IPS-18c (cell line): Measurements from ENCODE around the gene IGF1R.
"Not testable (repeated sequence)": the region's sequence is repeated elsewhere in the genome, so short reads cannot be mapped to it uniquely, and the experiment has no call there.

ENCODE experiments used
- H3K4me3 ChIP-seq: 2 replicates; pipeline ENCODE4 v1.7.0; 2013; ENCODE audit warnings: low read depth, mild to moderate bottlenecking, low read length, moderate library complexity; ENCODE audit not compliant: insufficient read depth
- H3K9me3 ChIP-seq: one replicate; pipeline ENCODE4 v1.6.1; 2013; ENCODE audit warnings: mild to moderate bottlenecking, low read length, moderate library complexity; ENCODE audit not compliant: control insufficient read depth, insufficient read depth

Gene IGF1R

DNA sequence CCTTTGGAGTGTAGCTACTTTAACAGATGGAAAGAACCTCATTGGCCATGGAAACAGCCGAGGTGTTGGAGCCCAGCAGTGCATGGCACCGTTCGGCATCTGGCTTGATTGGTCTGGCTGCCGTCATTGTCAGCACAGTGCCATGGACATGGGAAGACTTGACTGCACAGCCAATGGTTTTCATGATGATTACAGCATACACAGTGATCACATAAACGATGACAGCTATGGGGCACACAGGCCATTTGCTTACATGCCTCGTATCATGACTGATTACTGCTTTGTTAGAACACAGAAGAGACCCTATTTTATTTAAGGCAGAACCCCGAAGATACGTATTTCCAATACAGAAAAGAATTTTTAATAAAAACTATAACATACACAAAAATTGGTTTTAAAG lies 315.1 kb downstream of the IGF1R start:
- Histone ChIP-seq H3K9me3 (peaks cover 6% of the 10 kb centered on the region), H3K4me3 (no peak overlapping the region)

DNA sequence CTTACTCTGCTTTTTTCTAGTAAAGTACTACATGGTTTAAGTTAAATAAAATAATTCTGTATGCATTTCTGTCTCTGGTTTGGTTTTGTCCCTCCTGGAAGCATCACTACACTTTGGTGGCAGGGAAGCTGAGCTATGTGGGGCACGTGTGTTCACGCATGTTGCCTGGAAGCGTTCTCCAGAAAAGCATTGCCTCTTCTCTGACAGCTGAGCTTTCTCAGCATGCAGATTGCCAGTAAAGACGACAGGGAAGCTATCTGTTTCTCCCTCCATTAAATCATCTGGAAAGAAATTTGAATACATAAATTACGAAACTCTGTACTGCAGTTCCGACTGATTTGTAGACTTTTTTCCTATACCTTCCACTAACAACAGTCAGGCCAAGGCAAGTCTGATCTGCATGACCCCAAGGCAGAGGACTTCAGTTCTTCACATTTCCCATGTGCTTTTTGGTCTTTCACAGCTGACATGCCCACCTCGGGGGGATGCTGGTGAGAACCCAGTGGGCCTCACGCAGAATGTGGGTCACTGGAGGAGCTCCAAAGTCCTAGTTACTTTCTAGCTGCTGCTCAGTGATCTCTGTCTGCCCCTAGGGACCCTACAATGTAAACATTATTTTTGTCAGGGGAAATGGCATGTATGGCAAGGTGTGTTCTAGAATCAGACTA lies 316.3 kb downstream of the IGF1R start:
- no peak overlapping the region for H3K4me3 ChIP-seq
- peaks cover 5% of the 10 kb centered on the region for H3K9me3 ChIP-seq

DNA sequence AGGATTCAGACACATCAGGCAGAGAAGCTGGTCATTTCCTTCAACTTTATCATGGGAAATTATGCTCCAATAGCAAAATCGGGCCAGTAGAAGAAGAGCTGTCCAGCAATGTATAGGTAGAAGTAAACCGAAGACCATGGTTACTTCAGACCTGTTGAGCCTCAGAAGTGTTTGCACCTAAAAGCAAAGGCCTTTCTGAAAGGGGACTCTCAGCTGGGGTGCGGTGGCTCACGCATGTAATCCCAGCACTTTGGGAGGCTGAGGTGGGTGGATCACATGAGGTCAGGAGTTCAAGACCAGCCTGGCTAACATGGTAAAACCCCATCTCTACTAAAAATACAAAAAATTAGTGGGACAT lies 316.8 kb downstream of the IGF1R start:
- H3K4me3 ChIP-seq, H3K9me3 ChIP-seq: not testable (repeated sequence)

DNA sequence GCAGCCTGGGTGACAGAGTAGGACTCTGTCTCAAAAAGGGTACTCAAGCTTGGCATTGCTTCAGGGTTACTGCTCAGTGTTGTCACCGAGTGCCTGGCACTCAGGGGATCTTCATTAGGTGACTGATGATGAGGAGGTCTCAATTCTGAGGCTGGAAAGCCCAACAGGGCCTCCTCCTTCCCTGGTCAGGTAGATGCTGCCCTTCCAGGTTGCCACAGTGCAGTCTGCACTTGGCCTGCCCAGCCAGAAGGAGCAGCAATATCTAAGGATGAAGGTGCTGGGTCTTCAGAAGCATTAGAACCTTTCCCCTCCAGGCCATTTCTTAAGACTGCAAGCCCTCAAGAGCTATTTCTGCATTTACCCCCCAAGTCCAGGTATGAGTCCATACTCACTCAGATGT lies 317.3 kb downstream of the IGF1R start:
- Histone ChIP-seq H3K4me3 (no peak overlapping the region), H3K9me3 (peaks cover 4% of the 10 kb centered on the region)

DNA sequence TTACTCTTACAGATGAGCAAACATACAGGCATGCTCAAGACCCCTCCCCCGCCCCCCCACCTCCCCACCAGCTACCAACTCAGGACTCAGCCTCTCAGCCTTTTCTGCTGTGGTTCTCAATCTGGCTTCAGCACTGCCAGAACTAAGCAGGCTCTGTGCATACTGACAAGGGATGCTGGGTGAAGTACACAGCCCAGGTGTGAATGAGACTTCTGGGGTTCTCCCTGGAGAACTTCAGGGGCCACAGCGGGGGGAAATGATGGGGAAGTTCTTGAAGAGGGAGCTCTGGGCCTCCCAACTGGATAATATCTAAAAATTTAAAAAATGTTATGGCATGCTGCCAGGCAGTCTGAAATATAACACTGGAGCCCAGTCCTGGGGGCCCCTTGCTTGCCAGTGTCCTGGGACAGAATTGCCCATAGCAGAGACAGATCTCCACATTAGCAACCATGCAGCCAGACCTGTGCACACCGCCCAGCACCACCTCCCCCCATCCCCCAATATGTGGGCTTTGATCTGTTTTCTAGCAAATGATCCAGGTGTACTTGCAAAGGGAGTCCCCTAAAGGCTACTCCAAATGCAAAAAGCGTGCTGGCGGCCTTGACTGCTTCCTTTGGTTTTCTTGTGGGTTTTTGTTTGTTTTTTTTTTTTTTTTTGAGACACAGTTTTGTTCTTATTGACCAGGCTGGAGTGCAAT lies 317.9 kb downstream of the IGF1R start:
- Histone ChIP-seq H3K4me3 (no peak overlapping the region), H3K9me3 (peaks cover 4% of the 10 kb centered on the region)

DNA sequence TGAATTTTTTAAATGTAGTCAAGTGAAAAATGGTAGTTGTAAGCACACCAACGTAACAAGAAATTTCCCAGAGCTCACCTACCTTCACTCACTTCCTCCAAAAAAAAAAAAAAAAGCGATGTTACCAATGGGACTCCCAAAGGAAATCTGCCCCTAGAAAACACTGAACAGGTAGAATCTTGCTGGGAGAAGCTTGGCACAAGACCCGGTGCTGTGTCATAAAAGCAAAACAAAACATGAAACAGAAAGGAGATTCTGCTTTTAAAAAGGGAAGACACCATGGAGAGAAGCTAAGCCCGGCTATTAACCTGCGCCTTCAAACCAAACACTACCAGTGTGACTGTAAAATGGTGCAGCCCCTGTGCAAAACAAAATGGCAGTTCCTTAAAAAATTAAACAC lies 318.8 kb downstream of the IGF1R start:
- H3K9me3 ChIP-seq, result no peaks in the 10 kb centered on the region
- no peak overlapping the region for H3K4me3 ChIP-seq

DNA sequence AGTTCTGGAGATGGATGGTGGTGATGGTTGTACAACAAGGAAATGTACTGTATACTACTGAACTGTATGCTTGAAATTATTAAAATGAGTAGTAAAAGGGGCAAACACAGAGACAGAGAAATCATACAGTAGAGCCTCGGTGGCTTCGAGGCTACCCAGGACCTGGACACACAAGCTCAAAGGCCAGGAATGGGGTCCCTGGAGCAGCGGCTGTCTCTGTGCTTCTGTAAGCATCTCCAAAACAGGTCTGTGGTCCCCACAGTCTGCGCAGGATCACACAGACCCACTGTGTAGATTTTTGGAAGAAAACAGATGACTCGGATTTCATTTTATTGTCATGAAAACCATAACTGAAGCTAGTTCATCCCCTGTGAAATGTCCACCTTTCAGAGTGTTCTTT lies 319.6 kb downstream of the IGF1R start:
- H3K4me3 ChIP-seq, result no peak overlapping the region
- no peaks in the 10 kb centered on the region for H3K9me3 ChIP-seq

DNA sequence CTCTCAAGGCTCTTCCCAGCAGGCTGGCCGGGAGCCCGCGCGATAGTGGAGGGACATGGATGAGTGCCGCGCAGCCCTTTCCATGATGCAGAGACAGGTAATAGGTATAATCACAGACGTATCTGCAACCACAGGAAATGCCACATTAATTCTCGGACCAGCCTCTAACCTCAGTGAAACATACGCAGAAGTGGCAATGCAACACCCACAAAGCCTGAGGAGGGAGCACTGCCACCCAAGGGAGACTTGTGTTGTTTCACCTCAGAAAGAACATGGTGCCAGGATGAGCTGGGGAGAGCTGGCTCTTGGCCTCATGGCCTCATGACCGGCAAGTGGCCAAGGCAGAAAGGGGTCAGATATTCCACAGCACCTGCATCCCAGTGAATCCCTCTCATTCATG lies 320.2 kb downstream of the IGF1R start:
- no peaks in the 10 kb centered on the region for H3K9me3 ChIP-seq
- H3K4me3 ChIP-seq, result no peak overlapping the region

DNA sequence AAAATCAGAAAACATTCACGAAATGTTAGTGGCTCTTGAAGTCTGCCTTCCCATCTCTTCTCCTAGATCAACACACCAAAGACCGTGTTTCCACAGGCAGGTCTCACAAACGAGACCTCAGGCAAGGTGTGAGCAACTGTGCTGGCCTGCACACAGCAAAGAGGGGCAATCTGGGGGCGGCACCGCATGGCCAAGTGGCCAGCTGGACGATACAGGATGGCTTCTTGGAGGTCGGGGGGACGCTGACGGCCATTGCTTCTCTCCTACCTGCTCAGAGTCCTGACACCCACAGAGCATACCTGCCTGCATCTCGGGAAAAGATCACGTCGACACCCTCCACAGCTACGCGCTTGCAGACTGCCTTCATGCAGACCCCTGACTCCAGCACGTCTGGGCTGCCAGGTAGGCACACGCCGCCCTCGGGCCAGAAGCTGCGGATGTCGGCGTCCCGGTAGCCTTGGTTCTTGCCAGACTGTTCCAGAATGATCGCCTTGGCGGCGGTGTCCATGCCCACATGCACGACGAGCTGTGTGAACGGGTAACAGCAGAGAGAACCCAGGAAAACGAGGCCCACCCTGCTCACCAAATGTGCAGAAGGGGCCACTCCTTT lies 320.9 kb downstream of the IGF1R start:
- no peak overlapping the region for H3K4me3 ChIP-seq
- no peaks in the 10 kb centered on the region for H3K9me3 ChIP-seq

DNA sequence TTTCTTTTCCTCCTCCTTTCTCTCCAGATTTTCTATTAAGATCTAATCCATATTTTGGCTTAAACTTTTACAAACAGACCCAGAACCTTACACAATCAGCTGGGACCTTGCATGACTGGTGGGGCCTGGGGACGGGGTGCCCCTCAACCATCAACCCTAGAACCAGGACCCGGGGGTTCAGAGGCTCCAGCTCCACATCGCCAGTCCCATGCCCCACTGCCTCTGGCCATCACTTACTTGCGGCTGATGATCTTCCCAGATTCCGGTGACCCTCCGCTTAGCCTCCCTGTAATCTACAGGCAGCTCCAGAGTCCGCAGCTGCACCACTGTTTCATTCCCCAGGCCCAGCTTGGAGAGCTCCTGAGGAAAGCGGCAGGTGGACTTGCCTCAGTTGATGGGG lies 322.5 kb downstream of the IGF1R start:
- Histone ChIP-seq H3K9me3 (no peaks in the 10 kb centered on the region), H3K4me3 (no peak overlapping the region)

DNA sequence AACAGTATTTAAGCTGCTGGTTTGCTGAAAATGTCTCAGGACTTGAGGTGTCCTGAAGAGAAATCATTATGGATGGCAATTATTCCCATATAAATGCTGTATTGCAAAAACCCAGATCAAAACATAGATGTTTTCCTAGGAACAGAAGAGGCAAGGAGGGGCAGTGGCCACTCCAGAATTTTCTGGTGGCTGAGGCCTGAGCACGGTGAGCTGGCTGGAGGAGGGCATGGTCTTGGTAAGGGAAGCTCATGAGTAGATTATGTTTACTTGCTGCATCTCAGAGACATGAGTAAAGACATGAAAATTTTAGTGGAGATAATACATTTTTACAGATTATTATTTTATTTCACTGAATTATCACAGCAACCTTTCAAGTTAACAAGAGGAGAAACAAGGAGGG lies 328.2 kb downstream of the IGF1R start:
- Histone ChIP-seq H3K9me3 (peaks cover 2% of the 10 kb centered on the region), H3K4me3 (no peak overlapping the region)

DNA sequence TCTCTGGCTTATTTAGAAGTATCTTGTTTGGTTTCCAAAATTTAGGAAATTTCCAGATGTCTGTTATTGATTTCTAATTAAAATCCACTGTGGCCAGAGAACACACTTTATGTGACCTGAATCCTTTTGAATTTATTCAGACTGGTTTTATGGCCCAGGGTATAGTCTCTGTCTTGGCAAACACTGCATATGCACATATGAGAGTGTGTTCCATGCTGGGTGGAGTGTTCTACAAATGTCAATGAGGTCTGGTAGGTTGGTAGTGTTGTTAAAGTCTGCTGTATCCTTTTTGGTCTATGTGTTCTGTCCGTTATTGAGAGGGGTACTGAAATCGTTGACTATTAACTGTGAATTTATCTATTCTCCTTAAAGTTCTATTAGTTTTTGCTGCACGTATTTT lies 329.1 kb downstream of the IGF1R start:
- Histone ChIP-seq H3K9me3 (peaks cover 2% of the 10 kb centered on the region), H3K4me3 (no peak overlapping the region)

DNA sequence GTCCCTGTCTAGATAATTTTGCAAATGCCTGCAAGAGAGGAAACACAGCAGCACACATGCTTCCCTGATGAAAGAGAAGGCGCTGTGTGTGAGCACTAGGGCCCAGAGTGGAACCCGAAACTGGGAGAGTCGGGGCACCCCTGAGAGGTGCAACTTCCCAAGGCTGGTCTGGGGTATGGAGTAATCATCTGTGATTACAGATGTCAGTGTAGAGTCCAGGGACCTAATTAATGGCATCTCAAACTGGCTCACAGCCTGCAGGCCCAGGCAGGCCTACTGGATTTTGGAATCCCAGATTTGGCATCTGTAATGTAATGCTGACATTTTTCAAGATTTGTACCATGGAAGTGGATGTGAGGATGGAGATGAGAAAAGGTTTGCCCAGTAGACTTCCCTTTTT lies 329.8 kb downstream of the IGF1R start:
- H3K4me3 ChIP-seq, result no peak overlapping the region
- H3K9me3 ChIP-seq, result peaks cover 2% of the 10 kb centered on the region

DNA sequence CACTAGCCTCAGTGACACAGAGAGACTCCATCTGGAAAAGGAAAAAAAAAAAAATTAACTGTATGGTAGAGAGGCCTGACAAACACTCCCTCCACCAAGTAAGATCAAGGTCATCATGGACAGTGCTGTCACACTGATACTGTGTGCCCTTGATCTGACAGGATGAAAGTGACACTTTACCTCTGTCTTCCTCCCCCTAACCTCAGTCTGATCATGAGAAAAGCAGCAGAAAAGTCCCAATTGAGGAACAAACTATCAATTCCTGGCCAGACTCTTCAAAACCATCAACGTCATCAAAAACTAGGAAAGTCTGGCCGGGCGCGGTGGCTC lies 332.5 kb downstream of the IGF1R start:
- H3K4me3 ChIP-seq, result no peak overlapping the region
- peaks cover 2% of the 10 kb centered on the region for H3K9me3 ChIP-seq

DNA sequence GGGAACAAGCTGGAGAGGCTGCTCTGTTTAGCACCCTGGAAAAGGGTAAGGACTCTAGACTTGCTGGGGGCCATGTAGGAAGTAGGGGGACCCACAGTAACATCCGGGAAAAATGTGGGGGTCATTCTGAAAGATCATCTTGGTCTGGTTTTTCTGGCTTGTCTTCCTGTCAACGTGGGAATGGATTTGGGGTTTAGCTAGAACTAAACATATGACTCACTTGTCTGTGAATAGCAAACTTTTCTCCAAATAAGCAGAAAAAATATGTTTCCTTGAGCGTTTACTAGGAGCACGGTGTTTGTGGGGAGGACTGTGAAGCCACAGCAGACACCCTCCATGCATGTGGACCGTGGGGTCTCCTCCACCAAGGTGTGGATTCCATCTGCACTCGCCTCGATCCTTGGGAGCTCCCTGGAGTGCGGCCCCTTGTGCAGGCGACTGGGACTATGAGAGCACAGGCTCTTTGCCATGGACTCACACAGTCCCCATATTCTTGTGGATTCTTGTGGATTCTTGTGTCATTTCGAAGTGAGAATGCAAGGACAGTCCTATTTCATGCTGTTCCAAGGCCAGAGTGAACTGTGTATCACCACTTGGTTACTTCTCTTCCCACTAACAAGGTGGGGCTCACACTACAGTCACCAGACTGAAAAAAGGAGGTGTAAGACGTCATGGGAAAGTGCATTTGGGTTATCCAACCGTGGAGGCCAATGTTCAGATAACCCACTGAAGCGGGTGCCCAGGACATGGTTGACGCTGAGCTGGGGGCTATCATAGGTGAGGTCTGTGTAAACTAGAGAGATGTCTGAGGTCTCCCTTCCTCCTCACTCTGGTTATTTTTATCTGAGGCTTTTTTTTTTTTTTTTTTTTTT lies 333.7 kb downstream of the IGF1R start:
- no peak overlapping the region for H3K4me3 ChIP-seq
- H3K9me3 ChIP-seq, result peaks cover 7% of the 10 kb centered on the region

DNA sequence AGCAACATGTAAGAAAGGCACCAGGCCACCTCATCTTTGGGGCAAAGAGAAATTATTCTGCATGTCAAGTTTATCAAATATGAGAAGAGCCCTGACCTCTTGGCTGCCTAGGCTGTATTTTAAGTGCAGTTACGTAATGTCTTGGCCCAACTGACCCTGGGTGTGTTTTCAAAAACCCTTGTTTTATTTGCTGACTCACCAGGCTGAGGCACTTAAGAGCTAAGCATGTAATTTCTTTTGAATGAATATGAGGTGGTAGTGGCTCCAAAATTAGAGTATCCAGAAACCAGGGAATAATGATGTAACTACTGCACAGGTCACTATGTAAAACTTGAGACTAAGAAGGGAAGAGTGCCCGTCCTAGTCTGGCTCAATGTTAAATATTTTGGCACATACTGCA lies 335.0 kb downstream of the IGF1R start:
- H3K9me3 ChIP-seq, result peaks cover 7% of the 10 kb centered on the region
- H3K4me3 ChIP-seq, result no peak overlapping the region

DNA sequence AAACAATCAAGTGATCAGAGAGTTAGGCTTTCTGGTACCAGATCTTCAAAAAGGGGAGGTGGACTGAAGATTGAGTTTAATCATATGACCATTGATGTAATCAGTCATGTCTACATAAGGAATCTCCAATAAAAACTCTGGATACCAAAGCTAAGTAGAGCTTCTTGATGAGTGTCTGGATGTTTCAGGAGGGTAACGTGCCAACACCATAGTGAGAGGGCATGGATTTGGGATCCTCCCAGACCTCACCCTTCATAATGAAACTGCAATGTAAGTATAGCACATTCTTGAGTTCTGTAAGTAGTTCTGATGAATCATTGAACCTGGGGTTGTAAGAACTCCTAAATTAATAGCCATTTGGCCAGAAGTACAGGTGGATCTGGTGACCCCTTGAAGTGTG lies 337.9 kb downstream of the IGF1R start:
- Histone ChIP-seq H3K9me3 (peaks cover 4% of the 10 kb centered on the region), H3K4me3 (no peak overlapping the region)

DNA sequence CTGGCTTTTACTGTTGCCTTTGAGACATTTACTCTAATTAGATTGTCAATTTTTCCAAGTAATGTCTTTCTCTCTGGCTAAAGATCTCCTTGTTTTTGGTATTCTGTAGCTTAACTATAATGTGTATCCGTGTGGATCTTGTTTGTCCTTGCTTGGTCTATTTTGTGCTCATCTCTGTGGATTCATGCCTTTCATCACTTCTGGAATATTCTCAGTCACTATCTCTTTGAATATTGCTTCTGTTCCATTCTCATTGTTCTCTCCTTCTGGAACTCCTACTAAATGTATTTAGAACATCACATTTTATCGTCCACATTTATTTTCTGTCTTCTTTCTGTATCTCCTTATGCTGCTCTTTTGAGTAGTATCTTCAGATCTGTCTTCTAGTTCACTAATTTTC lies 346.6 kb downstream of the IGF1R start:
- no peak overlapping the region for H3K4me3 ChIP-seq
- H3K9me3 ChIP-seq, result no peaks in the 10 kb centered on the region
